Measurements from ENCODE around the gene CAMK1G.

CAMK1G gene

DNA sequence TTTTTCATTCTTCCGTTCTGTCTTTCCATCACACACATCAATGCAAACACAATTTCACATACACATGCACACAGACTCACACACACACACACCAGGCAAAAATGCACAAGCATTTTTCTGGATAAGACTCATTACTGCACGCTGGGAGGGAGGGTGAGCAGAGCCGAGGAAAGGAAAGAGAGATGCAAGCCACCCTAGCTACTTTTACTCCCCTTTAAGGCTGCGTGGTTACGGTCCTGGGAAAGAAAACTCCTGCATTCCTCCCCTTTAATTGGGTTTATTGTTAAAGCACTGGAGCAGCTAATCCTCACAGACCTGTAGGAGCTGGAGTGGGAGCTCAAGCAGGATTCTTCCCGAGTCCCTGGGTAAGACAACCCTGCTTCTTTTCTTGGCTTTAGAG, at the start of gene CAMK1G:
TSS of gene CAMK1G (plus strand) at position 307 of the 400 bp plus-strand sequence. CDS start 11,270 bp downstream, outside the sequence.
- DNase-seq (ENCODE audit: low read depth) = no peak

DNA sequence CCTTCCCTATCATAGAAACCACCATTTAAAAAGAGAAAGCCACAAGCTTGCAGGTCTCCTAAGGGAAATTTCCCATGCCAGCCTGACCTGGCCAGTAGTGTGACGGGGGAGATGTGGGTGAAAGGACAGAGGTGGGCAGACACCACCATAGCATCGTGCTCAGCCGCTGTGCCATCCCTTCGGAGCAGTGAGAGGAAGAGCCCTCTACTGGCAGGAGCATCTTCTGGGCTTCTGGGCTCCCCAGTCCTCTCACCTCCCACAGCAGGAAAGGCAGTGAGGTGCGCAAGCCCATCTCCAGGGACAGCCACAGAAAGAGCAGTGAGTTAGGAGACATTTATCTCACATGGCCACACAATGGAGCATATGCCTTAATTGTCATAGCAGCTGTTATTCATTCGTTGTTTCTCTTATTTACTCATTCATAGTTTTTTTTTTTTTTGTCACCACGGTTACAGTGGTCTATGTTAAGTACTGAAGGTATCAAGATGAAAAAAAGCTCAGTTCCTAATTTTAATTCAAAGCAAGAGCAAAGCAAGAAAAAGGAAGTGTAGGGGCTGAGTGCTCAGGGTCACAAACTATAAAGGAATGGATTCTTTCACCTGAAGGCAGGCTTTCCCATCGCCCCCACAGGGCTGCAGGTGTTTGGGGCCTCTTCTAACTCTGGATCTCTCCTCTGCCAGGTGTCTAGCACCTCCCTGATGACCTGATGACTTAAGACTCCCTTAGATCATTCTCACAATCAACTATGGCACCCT, 48.8 kb upstream of the CAMK1G start:
- DNase-seq (ENCODE audit: low read depth) = no peak

DNA sequence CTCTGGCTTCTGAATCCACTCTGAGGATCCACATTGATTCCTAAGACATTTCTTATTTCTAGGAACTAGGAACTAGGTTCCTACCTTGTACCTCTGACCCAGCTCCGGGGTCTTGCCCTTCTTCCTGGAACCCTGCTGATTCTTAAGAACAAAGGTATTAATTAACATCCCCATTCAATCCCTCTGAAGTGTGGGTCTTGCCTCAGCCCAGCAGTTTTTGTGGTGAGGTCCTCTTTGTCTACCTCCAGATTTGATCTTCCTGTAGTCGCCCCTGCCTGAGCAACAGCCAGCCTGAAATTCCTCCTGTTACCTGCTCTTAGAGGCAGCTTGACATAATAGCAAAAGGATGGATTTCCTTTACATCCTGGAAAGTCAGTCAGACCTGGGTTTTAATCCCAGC, 46.7 kb upstream of the CAMK1G start:
- DNase-seq (ENCODE audit: low read depth) = no peak

DNA sequence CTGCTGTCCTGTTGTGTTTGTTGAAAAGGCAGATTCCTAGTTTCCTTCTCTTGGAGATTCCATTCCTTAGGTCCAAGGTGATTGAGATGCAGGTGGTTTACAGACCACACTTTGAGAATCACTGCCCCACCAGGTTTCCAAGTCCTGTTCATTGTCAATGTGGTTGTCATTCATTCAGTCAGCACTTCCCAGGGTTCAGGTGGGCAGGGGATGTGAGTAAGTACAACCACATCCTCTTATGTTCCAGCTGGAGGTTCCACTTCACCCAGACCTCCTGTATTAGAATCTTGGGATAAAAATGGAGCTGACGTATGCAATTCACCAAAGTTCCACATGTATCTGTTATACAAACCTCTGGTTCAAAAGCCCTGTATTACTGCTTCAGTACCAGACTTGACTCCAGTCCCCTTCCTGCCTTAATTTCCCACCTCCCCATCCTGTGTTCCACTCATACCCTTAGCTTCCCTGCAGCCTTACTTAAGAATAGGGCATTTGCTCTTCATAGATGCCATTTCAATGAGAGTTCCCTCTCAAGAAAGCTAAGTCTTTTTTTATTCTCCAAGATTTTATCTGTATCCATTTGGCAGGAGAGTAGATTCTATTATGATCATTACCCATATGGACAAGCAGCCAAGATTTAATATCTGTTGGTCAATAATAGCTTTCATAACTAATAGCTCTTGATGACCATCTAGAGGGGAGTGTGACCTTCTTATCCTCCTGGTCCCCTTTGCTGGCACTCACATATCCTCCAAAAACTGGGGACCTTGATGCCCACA, 46.0 kb upstream of the CAMK1G start:
- DNase-seq (ENCODE audit: low read depth) = no peak

DNA sequence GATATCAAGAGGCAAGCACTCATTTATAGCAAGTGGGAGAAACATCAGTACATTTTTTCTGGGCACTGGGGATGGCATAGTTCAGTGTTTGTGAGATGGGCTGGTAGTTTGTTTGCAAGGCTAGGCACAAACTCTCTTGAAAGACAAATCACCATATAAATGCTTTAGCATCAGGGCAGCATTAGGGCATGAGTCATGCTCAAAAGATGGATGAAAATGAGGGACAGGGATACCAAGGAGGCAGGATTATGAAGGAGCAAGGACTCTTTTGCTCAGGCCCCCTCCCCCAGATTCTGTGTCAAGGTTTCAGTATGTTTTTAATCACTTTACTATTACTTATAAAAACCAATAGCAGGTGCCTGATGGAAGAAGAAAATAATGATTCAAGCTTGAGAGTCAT, 43.9 kb upstream of the CAMK1G start:
- no peak for DNase-seq (ENCODE audit: low read depth)

DNA sequence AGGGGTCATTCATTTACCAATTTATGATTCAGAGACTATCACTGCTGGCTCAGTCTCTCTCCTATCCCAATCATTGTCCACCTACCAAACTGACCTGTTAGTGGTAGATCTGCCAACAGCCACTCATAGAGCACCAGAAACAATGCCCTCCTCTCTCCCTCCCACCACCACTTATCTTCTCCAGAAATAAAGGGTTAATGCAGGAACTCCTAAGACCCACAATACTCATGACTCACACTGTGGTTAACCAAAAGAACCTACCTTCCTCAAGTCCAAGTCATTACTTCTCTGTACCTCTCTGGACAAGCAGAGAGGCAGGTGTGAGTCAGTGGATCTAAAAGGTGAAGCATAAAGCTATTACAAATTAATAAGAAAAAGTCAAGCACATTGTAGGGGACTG, 40.9 kb upstream of the CAMK1G start:
- DNase-seq (ENCODE audit: low read depth) = no peak

DNA sequence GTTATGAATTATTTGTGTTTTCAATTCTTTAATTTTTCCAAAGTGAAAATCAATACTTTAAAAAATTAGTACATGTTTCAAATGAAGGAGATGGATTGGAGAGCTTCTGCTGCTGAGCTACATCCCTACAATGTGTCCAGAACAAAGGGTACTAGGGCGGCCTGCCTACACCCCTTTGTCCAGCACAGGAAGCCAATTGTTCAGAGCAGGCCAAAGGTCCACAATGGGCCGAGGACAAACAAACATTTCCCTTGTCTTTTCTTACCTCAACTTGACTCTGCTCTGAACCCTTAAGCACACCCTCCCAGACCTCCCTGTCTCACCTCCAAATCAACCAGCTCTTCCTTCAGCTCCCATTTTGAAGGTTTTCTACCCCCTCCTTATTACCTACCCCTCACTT, 39.4 kb upstream of the CAMK1G start:
- DNase-seq (ENCODE audit: low read depth) = no peak

DNA sequence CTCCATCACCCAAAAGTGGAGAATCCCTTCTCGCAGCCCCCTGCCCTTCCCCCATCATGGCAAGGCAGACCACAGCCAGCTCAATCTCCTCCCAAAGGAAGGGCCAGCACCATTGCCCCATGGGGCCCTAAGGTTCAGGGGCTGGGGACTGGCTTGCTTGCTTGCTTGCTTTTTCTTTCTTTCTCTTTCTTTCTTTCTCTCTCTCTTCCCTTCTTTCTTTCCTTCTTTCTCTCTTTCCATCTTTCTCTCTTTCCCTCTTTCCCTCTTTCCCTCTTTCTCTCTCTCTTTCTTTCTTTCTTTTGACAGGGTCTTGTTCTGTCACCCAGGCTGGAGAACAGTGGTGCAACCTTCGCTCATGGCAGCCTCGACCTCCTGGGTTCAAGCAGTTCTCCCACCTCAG, 38.1 kb upstream of the CAMK1G start:
- DNase-seq (ENCODE audit: low read depth) = no peak

DNA sequence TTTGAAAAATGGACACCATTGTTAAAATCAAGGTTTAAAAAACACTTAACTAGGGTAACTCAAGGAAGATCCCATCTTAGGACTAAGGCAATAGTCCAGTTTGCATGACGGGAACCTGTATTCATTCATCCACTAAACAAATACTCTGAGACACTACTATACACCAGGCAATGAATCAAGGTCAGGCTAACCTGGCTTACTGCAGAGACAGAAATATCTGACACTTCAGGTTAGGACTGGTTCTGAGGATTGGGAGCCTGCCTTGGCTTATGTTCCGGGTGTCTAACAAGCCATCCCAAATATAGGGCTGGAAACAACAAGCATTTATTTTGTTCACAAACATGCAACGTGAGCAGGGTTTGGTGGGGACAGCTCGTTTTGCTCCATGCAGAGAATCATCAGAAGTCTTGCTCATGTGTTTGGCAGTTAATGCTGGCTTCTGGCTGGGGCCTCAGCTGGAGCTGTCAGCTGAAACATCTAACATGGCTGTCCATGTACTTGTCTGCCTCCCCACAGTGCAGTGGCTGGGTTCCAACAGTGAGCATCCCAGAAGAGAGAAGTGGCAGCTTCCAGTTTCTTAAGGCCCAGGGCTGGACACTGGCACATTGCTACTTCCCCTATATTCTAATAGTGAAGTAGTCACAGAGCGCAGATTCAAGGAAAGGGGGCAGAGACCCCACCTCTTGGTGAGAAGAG, 37.0 kb upstream of the CAMK1G start:
- DNase-seq (ENCODE audit: low read depth) = no peak

DNA sequence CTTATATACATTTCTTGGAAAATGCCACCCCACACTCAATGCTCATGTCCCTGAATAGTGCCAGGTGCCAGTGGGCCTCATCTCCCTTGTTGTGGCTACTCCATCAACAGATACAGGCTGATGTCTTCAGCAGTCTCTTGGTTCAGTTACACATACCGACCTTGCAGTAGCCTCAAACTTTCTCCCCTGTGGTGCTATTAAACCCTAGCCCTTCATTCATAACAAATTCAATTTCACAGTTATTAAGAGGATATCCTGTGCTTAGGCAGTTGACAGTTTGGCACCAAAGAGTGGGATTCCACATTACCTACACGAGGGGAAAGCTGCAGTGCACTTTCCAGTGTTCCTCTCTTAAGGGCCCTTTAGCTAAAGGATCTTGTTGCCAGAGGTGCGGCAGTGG, 35.9 kb upstream of the CAMK1G start:
- DNase-seq (ENCODE audit: low read depth) = no peak

DNA sequence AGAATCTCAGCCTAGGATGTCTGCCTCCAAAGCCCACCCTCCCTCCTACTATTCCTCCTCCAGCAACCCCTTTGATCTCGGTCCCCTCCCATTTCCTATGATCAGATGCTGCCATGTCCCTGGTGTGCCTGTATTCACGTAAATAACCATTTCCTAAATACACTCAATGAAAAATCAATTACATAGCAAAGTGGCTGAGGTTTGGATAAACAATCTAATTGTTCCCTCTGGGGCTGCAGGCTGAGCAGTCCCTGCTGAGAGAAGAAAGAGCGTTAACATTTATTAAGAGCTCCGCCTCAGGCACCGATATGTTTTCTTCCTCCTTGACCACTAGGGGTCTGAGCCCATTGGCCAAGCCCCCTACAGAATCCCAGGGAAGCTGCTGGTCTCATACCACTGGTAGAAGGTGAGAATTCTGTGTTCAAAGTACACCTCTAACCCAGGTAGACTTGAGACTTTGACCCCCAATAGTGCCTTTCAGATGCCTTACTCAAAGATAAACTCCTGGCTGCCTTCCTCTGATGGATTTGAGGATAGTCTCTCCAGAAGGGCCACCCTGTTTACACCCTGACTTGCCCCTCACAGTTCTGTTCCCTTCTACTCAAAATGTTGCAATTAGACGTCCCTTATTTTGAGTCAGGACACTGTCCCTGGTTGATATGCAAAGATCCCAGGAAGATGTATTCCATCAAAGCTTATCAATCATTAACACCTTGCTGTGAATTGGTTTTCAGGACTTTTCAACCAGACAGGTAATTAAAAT, 33.9 kb upstream of the CAMK1G start:
- DNase-seq (ENCODE audit: low read depth) = no peak

DNA sequence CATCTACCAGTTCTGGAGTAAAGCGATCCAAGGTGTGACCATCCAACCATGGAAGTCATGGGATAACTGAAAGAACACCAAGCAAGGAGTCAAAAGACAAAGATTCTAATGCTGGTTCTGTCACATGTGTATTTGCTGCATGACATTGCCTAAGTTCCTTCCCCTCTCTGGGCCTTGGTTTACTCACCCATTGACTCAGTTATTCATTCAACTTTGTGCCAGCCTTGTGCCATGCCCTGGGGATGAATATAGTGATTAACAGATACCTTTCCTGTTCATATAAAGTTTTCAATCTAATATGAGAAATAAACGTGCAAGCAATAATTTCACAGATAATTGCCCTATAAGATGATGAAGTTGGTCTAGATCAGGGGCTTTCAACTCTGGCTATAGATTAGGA, 33.0 kb upstream of the CAMK1G start:
- no peak for DNase-seq (ENCODE audit: low read depth)

DNA sequence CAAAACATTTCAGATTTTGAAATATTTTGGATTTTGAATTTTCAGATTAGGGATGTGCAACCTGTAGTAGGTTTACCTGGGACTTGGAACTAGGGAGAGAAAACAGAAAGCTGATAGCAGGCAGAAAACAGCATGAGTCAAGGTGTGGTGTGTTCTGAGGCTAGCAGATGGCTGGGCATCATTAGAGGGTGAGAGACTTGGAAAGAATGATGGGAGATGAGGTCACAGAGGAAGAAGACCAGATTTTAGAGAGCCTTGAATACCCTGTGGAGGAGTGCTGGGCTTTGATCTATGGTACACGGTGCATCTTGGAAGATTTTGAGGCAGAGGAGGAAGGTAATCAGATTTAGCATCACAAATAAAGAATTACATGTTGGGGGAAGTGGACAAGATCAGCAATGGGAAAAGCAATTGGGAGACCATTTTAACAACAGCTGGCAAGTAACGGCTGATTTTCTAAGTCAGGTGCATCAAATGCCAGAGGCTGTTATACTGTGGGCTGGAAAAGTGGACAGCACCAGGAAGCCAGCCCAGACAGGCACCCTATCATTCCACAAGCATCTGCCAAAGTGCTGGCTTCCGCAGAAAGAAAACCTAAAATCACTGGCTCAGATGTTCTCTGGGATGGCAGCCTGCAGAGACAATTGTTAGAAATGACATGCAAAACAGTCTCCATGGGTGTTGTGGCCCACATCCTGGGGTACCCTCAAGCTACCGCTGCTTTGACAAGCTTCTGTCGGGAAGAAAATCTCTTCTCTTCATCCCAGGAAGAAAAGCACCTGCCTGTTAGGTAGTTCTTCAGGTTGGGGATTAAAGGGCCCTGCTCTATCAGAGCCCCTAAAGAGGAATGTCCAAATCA, 30.9 kb upstream of the CAMK1G start:
- DNase-seq (ENCODE audit: low read depth) = no peak

DNA sequence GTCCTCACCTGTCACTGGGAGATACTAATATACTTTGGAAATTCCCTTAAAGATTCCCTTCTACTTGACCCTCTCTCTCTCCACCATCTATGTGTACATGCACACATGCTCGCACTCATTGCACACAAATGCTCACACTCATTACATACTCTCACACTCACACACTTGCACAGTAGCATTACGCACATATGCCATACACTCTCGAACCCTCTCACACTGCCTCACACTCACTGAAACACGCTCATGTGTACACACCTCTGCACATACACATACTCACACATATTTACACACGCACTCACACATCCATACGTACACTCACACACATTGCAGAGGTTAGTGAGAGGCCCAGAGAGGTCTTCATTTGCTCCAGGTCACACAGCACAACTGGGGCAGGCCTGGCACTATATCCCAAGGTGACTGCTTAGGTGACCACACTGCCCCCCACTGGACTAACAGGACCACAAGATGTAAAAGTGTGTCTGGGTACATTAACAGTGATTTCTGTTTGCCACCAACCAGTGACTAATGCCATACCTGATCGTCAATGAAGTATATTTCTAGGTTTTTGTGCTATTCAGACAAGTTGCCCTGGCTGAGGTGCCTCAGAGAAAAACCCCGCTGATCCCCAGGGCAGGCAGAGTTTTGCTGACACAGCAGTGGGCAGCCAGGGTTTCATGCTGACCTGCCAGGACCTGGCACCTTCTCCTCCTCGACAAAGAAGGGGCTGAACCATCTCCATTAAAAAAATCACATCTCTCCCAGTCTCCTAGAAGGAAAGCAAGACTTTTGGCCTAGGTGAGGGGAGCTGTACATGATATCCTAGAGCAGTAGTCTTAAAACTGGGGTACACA, 28.5 kb upstream of the CAMK1G start:
- DNase-seq (ENCODE audit: low read depth) = no peak

DNA sequence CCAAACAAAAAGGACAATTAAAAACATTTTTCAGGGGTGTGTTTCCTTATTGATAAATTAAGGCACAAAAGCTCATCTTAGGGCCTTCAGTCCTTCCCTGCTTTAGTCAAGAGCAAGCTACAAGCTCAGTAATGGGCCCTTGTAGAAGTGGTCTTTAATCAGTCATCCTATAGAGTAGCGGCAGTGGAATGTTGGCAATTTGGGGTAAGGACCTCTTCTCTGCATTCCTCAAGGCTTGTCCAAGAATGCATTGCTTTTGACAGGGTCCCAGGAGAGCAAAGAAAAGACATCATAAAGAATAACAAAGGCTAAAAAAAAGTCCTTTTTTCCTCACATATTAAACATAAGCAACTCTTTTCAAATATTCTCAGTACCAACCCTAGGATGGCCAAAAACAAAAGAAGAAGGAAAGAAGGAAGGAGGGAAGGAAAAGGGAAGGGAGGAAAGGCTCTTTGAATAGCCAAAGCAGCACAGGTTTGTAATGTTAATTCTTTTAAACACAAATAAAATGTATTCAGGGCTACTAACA, 27.3 kb upstream of the CAMK1G start:
- DNase-seq (ENCODE audit: low read depth) = no peak

DNA sequence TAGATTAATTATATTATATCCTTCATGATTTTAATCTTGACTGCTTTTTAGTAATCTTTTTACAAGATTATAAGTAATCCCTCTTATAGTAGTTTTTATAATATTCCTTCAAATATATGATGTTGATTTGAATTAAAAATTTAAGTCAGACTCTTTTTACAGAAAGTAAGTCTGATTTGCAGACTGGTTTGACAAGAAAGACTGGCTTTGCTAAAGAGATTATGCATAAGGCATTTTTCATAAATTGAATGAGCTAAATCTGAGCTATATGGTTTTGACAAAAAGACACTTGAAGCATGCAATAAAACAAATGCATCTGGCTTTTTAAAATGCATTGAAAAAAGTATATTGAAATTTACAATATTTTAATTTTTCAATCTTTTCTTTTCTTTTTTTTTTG, 26.3 kb upstream of the CAMK1G start:
- DNase-seq (ENCODE audit: low read depth) = no peak

DNA sequence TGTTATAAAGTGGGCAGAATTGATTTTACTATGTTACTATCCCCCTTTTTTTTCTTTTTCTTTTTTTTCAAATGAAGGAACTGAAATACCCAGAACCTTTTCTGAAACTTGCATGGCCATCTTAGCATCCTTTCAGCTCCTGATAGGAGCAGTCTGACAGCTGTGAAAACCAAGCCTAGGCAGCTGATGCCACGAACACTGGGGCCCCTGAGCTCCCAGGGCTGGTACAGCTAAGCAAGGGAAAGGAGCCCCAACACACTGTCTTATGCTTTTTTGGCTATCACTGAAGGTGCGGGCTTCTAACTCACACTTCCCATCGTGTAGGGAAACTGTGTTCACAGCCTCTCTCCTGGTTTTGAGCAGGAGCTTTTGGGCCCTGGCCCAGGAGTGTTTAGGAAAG, 23.0 kb upstream of the CAMK1G start:
- DNase-seq (ENCODE audit: low read depth) = no peak

DNA sequence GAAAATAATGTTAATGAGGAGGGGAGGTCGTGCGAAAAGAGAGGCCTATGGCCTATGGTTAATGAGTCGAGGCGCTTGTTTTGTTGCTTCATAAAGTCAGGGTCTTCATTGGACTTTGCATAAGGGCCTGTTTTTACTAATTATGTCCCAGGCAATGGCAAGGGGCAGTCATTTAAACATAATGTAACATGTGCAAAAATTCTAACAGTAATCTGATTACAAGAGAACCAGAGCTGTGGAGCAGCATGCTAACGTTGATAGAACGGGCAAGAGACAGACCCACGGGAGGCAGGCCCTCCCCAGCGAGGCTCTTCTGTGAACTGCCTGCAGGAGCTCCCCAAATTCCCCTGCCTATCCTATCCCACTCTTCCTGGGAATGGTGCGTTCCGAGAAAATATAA, 22.6 kb upstream of the CAMK1G start:
- no peak for DNase-seq (ENCODE audit: low read depth)

DNA sequence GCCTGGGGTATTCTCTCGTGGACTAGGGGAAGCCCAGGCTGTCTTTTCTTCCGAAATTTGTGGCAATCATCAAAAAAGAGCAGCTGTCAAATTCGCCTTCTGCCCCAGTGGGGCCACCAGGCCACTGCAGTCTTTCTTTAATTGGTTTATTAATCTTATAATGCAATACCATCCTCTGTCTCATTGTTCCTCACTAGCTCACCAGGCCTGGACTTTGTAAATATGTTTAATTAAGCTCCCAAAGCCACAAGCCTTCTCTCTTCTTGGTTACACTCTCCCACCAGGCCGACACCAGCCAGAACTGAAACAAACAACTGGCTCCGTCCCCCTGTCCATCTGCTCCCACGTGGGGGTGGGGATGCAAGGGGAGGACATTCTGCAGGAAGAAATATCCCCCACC, 22.0 kb upstream of the CAMK1G start:
- DNase-seq (ENCODE audit: low read depth) = no peak

DNA sequence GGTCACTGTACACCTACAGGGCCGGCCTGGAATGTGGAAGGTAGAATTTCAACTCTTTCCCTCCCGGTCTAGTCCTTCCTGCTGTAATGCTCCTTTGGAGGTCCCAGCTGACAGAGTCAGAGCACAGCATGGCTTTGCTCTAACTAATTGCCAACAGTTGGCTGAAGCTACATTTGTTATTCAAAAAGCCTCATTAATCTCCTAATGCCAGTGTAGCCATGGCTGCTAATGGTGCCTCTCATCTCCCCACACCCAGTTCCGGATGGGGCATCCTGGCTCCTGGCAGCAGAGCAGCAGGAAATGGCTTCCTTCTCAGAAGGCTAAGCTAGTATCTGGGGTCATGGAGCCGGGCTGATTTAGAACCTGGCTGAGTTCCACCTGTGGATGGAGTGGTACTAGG, 18.7 kb upstream of the CAMK1G start:
- no peak for DNase-seq (ENCODE audit: low read depth)
